HG03175 (cell line): ENCODE measurements around the gene CHI3L2.
A peak's percentile ranks its signal among the peaks of the same experiment; 100 is the strongest.

Source experiments
- ATAC-seq: cut with Tn5 transposase; IDR thresholded peaks from one replicate; pipeline ENCODE4 v1.9.1; 2021; ENCODE audit warnings: mild to moderate bottlenecking, moderate library complexity; ENCODE audit not compliant: unreplicated experiment

The CHI3L2 gene, protein sequence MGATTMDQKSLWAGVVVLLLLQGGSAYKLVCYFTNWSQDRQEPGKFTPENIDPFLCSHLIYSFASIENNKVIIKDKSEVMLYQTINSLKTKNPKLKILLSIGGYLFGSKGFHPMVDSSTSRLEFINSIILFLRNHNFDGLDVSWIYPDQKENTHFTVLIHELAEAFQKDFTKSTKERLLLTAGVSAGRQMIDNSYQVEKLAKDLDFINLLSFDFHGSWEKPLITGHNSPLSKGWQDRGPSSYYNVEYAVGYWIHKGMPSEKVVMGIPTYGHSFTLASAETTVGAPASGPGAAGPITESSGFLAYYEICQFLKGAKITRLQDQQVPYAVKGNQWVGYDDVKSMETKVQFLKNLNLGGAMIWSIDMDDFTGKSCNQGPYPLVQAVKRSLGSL

DNA sequence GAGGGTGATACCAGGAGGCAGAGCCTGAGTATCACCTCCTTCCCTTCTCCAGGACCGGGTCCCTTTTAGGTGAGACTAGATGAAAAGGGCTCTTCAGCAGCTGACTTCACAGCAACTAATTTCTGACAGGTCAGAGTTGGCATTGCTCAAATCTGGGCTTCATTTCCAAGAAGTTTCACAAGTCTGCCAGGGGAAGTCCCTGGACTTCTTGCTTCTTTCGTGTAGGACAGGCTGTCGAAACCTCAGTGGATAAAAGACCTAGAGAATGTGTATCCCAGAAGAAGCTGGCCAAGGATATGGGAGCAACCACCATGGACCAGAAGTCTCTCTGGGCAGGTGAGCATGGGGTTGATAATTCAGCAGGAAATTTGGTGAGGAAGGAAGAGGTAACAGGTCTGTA is at the start of gene CHI3L2:
Gene CHI3L2 (plus strand): TSS at position 280 of the 400 bp plus-strand sequence. CDS start 17 bp downstream, at position 297.
- no peak for ATAC-seq

DNA sequence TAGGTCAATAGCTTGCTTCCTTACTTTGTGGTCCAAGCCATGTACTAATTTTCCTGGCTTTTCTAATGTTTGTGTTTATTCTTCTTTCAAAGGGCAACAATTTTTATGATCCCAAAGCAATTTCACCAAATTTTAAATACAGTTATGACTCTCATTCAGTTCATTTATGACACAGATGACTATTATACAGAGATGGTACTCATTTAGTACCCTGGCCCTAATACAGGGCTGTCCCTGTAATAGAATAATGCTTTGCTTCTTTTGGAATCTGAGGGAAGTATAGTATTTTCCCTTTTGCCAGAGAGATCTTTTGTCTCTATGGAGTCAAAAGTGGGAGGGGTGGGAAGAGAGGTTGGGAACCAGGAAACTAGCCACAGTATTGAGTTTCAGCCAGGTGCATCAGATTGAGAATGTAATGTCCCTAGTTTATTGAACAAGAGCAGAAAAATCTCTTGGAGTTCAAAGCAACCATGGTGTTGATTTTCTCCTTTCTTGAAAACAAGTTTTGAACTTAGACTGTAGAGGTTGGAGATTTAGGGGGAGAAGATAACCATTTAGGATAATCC is 47.5 kb upstream of the CHI3L2 start:
- ATAC-seq: no peak

DNA sequence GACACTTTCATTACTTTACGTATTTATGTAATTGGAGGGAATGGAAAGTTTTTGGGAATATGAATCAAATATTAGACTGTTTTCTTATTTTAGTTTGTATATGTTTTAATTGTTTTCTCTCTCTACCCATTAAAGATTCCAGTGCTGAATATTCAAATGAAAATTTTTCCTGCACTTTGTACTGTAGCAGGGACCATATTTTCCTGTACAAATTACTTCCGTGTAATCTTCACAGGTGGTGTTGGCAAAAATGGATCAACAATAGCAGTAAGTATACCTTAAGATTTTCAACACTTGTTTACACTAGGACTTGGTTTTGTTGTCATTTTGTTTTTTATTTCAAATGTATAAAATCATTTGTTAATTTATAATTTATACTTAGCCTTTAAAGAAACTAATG is 45.5 kb upstream of the CHI3L2 start:
- ATAC-seq: no peak

DNA sequence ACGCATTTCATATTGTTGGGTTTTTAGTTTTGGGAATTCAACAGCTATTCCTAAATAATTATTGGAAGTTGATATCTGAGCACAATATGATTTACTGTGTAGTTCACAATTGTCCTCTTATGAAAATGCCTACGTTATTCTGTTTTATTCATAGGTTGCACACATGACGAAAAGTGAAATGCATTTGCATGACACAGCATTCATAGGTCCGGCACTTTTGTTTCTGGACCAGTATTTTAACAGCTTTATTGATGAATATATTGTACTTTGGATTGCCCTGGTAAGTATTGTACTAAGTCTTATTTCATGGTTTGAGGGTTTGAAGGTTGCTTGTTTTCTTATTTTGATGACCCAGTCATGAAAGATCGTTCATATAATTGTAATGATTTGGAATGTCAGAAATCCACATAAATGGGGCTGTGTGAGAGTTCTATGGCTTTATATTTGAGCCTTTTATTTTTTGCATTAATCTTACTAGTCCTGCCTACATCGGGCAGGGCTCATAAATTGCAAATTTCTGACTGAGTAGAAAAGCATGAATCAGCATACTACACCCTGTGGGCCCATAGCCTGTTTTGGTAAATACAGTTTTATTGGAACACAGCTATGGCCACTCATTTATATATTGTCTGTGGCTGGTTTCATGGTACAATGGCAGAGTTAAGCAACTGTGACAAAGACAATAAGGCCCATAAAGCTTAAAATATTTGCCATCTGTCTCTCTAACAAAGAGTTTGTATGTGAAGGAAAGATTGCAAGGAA is 44.0 kb upstream of the CHI3L2 start:
- ATAC-seq: no peak

DNA sequence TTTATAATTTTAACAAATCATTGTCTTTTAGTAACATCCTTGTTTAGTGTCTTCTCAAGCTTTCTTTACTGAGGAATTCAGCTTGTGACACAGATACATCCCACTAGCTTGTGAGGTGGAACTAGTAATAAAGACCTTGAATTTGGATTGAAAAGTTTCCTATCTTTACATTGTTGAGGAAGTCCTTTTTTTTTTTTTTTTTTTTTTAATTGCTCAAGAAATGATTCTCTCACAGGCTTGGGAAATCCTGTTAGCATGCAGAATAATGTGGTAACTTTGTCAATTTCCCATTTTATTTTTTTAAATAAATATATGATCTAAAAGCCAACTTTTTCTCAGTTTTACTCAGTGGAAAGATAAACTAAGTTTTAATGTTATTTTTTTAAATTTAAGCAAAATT is 42.9 kb upstream of the CHI3L2 start:
- no peak for ATAC-seq

DNA sequence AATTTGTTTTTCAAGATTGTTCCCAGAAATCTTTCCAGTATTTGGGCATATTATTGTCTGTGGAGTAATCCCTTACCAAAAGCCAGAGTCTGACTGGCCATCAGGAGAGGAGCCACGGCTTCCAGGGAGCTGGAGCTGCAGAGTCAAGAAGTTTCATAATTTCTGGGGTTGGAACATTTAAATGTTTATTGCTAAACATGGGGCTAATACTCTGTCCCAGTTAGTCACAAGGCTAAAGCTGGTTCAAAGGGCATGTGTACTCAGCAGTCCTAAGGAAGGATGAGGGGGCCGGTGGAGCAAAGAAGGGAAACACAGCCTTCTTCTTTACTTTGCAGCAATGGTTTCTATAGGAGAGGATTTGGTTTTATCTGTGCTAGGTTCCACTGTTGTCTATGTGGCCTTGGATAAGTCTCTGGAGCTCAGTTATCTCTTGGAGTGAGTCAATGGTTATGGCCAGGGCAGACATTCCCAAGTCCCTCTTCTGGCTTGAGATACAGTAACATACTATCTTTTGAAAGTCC is 36.5 kb upstream of the CHI3L2 start:
- ATAC-seq: no peak

DNA sequence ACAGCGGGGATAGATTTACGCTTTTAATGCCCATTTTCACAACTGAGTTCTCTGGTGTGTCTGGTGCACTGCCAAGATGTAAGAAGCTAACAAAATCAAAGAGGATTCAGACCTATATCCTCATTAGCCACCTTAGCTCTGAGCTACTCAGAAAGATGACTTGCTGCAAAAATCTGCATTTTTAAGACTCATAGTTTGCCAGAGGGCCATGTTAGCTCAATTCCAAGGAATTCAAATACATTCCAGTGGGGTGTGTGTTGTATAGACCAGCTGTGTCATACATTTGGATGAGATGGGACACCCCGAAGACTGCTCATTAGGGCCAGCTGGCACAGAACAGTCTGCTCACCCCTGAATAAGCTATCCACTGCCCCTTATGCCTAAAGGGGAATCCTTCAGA is 36.0 kb upstream of the CHI3L2 start:
- no peak for ATAC-seq

DNA sequence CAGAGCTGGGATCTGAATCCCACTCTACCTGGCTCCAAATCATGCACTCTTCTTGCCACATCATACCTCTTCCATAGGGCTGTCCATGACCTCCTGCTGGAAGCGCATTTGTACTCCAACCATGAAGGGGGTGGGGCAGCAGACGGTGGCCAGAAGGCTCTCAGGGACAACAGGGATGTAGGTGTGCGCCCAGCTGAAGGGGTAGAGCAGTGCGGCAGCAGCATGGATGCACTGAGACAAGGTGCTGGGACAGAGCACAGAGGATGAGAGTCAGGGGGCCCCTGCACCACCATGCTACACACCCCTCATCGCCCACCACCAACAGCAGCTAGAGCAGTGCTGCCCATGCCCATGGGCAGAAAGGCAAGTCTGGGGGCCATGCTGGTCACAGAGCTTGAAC is 35.4 kb upstream of the CHI3L2 start:
- no peak for ATAC-seq

DNA sequence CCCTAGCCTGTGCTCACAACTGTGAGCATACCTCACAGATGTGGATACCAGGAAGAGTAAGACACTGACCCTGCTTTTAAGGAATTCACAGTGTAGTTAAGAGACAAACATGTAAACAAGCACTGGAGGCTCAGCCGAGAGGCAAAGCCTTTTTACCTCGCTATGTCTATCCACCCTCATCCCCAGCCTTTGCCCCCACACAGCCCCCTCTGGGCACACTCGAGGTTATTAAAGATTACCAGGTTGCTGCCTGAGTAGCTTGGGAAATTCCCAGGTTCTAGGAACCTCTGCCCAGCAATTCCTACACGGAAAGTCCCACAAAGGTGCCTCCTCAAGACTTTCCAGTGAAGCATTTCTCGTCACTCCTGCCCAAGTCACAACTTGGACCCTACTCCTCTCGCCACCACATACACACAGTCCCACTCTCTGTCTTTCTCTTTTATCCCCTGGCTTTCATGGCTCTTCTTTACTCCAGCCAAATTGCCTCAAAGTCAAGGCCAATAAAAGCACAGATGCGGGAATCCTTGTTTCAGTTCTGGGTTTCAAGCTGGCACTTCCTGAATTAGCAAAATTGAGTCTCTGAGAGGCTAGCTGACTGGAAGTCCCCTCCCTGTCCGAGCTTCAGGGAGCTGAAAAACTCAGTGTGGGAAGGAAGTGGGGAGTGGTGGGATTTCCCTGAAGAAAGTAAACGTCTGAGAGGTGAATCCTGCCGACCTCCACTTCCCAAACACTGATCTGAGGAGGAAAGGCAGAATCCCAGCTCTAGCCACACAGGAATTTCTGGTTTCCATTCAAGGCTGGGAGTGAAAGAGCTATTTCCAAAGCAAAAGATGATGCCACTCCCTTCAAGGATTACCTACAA is 34.6 kb upstream of the CHI3L2 start:
- no peak for ATAC-seq

DNA sequence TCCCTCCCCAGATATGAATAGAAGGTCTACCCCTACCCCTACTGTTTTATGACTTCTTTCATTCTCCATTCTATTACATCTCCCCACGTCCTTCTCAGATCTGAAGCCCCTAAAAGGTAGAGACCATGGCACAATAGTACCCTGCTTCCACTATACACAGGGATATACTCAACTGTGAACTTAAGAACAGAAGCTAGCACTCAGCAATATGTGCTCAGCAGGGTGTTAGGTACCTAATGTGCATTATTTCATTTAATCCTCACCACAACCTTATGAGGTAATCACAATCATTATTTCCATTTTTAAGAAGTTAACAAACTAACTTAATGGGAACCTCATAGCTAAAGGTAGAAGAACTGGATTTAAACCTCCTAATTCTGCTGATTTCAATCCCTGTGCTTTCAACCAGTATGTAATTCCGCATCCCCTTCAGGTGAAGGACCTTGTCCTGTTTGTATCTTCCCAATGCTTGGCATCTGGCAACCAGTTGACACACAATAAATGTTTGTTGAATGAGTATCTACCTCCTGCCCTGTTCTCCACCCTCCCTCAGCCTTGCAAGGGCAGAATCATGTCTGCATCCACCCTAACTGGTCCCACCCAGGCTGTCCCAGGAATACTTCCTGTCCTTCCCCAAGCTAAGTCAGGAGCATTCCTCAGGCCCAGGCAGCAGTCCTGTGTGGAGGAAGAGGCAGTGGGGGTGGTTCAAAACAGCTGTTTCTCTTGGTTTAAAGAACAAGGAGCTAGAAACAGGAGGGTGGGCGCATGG is 33.6 kb upstream of the CHI3L2 start:
- ATAC-seq: no peak

DNA sequence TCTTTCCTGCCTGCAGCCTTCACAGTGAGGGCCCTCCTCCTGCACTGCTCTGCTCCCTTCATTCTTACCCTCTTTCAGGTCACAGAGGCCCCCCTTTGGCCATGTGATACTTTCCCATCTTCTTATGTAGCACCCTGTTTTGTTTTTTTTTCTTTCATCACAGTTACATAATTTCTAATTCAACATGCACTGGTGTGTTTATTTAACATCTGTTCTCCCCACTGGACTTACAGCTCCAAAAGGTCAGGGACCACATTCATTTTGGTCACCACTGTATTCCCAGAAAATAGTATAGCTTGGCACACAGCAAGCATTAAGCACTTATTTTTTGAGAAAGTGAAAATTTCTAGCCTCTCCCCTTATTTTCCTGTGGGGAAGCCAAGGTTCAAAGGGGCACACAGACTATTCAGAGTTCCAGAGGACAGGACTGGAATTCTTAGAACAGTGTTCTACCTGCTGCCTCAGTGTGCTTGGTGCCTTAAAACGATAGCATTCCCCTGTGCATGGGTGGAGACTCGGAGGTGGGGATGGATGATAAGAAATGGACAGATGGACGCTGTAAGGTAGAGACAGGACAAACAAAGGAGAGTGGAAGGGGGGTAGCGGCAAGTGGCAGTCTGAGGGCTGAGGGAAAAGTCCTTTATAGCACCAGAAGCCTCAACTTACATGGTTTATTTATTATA is 32.4 kb upstream of the CHI3L2 start:
- no peak for ATAC-seq

DNA sequence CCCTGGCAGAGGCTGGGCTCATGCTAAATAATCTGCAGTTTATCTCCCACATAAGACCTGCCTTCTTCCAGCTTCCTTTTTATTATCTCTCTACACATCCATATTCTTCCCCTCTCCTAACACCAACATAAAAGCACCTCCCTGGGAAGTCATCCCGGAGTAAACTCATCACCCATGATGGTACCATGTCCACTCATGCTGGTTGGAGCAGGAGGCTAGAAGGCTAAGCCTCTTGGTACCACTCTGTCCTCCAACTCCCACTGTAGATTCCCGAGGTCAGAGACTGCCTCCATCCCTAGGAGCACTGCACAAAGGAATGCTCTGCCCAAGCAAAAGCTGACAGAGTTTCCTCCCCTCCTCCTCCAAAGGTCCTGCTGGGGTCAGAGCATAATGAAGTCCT is 31.3 kb upstream of the CHI3L2 start:
- ATAC-seq: no peak

DNA sequence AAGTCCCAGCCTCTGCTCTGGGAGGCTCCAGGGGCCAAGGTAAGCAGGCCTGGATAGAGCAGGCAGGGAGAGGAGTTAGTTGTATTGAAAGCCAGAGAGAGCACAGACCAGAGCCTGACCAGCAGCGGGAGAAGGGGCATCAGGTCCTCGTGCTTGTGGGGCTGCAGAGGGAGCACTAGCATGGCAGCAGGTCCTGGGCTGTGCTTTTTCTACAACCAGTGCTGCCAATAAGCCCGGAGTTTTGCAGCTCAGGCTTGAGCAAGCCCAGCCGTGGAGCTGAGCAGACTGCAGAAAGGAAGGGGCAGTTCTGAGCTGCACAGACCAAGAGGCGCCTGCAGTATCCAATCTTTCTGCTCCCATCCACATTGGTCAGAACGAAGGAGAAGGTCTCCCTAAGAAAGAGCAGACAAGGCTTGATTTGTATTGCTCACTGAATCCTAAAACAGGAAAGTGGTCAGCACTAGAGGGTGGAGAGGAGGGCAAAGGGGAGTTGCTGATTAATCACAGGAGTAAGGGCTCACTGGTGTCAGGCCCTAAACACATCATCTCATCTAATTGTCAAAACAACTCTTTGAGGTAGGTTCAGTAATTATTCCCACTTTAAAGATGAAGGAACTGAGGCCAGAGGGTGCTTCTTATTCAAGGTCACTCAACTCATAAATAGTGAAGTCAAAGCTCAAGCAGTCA is 29.8 kb upstream of the CHI3L2 start:
- peak; percentile 54 for ATAC-seq

DNA sequence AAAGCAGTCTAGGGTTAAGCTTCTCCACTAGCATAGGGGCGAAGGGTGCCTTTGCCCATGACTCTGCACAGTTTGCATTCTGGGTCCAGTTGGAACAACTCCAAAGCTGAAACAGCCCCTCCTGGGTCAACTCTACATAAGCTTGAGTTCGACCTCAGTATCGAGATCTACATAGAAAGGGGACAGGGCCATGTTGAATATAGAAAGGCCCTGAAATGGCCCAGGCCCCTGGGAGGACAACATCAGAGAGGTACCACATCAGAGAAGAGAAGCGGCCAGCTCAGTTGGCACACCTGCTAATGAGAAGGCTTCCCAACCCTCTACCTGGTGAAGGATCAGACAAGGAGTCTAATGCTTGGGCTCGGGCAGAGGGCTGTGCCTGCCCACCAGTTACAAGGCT is 28.7 kb upstream of the CHI3L2 start:
- no peak for ATAC-seq

DNA sequence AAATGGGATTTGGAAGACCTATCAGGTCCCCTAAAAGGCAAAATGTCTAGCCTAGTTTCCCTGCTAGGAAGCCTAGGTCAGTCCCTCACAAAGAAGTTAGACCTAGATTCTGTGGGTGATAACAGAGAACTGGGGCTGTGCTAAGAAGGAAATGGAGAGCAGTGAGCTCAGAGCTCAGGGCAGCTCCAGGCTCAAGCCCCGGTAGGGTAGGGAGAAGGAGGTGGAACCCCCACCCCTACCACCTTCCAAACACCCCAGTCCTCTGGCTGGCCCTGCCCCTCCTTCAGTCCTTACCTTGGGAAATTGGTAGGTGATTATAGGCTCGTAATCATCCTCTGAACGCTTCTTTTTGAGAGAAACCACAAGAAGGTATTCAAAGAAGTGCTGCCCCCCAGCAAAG is 28.2 kb upstream of the CHI3L2 start:
- ATAC-seq: no peak

DNA sequence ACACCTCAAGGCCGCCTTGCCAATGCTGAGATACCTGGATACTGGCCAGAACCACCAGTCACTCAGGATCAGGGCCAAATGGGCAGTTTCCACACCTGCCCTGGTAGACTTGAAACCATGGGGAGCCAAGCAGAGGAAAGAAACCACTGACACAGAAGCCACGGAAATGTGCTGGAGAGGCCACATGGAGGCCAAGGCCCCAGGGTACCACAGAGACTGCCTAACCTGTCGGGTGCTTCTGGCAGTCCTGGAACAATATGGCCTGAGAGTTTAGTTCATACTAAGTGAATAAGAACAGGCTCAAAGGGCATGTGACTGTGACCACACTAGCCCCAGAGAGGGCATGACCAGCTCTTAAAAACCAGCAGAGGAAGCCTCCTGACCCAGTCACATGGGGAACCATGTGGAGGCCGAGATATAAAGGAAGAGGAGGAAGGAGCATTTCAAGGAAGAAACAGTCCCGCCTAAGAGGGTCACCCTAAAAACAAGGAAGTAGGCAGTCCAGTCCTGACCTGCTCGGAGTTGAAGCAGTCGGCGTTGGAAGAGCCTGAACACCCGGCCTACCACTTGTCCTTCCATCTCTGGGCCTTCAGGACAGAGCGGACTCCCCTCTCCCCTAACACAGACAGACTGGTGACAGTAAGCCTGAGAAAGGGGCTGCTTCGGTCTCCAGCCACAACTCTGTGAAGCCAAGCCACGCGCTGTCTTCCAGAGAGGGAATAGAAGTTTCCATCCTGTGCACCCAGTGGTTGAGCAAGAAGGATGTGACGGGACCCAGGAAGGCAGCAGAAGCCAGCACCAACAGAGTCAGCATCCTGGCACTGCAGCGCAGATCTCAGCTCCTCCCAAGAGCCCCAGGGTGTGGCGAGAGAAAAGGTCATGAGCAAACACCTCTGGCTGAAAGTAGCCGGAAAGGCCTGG is 27.4 kb upstream of the CHI3L2 start, which contains the start of gene DENND2D:
Gene DENND2D (minus strand): TSS at position 766 of the 921 bp plus-strand sequence. CDS start 187 bp downstream, at position 579.
- ATAC-seq: no peak

DNA sequence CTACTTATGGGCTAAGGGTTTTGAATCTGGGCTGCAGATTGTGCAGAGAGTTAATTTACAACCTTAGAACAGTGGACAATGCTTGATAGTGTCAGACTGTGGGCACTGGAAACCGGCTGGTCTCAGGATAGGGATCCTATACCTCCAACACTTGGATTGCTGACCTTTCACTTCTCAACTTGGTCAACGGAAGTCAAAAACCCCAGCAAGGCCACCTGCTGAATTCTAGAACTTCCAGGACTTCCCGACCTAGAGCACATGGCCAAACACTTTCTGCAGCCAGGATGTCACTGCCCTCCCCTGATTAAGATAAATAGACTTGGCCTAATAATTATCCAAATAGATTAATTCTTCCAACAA is 26.7 kb upstream of the CHI3L2 start:
- ATAC-seq: no peak
